Measurements from ENCODE around the gene BRSK2.

- TF ChIP-seq CTCF (IDR thresholded peaks at IDR 0.05) (no peak), POLR2AphosphoS5 (IDR thresholded peaks at IDR 0.05) (no peak), POLR2A (IDR thresholded peaks at IDR 0.05) (no peak), EP300 (IDR thresholded peaks at IDR 0.05) (no peak)
These were observed 3.4 kb downstream of the BRSK2 start for GRCh38 chr11:1393038-1393710.

Data from gastroesophageal sphincter (tissue), 3 donors.